HS-5 (cell line): ENCODE measurements around the gene ADIPOR2.
"Not testable (repeated sequence)": the region's sequence is repeated elsewhere in the genome, so short reads cannot be mapped to it uniquely, and the experiment has no call there.

Source experiments
- DNase-seq: peaks from one replicate; pipeline ENCODE4 v3.0.0-alpha.2; 2012; ENCODE audit warnings: low read depth

The ADIPOR2 gene

DNA sequence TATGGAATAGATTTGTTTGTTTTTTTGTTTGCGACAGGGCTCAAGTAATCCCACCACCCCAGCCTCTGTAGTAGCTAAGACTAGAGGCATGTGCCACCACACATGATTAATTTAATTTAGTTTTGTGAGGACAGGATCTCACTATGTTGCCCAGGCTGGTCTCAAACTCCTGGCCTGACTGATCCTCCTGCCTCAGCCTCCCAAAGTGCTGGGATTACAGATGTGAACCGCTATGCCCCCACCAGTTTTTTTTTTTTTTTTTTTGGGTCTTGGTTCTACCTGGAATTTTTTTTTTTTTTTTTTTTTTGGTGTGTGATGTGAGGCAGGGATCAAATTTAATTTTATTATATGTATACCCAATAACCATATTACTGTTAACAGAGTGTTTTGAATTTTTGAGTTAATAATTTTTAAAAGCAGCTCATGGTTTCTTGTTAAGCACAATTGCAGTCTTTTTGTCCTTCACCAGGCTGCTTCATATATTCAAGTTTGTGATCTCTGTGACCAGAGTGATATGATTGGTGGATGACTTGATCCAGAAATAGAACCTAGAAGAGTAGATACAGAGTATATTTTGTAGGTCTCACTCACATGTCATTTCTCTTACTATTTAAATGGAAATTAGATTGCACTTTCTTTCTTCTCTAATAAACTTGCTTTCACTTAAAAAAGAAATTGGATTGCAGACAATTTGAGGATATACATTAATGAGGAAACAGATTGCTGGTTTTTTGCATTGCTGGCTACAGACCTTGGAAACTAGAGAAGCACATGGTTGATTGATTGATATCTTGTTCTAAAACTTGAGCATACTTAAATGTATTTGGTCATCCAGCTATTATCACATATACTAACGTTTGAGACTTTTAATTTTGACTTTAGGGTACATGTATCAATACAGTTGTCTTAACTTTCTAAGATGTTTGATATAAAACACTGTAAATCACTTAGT is 13.2 kb downstream of the ADIPOR2 start:
- DNase-seq: no peak

- no peak for DNase-seq
Measured at GRCh38 chr12:1705774-1706631, 15.1 kb downstream of the ADIPOR2 start.

DNA sequence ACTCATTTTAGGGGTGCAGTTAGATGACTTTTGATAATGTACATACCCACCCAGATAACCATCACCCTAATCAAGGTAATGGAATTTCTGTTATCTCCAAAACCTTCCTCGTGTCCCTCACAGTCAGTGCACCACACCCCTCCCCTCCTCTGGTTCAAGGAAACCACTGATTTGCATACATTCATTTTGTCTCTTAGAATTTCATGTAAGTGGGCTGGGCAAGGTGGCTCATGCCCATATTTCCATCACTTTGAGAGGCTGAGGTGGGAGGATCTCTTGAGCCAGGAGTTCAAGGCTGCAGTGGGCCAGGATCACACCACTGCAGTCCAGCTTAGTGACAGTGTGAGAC is 15.7 kb downstream of the ADIPOR2 start:
- DNase-seq: no peak

- DNase-seq: no peak
Measured at GRCh38 chr12:1707051-1707450, 16.2 kb downstream of the ADIPOR2 start.

DNA sequence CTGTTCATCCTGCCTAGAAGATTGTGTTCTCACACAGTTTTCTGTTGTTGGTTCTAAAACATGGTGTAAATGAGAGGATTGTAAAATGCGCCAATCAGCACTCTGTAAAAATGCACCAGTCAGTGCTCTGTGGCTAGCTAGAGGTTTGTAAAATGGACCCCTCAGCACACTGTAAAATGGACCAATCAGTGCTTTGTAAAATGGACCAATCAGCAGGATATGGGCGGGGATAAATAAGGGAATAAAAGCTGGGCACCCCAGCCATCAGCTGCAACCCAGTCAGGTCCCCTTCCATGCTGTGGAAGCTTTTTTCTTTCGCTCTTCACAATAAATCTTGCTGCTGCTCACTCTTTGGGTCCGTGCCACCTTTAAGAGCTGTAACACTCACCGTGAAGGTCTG is 19.1 kb downstream of the ADIPOR2 start:
- DNase-seq: not testable (repeated sequence)

GRCh38 chr12:1710870-1711269 is 20.0 kb downstream of the ADIPOR2 start:
- DNase-seq: not testable (repeated sequence)

DNA sequence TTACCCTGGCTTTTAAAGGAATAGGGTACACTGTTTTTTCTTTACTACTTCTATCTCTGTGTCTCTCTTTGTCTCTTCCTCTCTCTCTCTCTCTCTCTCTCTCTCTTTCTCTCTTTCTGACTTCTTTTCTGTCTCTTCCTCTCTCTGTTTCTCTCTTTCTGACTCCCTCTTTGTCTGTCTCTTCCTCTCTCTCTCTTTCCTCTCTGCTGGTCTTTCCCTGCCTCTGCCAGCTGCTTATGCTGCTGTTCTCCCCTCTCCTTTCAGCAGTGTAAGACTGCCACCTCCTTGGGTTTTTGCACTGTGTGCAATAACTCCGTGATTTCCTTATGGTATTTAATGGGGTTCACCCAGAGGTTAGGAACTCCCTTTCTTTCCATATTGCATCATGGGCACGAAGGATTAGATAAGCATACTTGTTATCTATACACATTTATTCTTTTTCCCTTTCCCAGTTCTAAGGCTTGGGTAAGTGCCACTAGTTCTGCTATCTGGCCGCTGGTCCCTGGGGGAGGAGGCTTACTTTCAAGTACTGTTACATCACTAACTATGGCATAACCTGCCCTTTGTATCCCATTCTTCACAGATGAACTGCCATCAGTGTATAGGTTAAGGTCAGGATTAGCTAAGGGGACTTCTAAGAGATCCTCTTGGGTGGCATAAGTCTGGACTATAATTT is 20.8 kb downstream of the ADIPOR2 start:
- not testable (repeated sequence) for DNase-seq

DNA sequence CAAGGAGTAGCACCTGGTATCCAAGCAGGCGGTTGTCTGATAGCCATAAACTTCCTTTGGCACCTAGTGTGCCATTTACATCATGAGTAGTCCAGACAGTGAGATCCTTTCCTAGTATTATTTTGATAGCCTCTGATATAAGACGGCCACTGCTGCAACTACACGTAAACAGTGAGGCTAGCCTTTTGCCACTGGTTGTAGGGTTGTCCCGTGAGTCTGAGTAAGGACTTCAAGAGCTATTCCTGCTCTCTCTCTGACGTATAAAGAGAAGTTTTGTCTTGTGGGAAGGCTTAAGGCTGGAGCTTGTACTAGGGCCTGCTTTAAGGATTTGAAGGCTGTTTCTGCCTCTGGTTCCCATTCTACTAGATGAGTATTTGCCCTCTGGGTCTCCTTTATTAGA is 21.4 kb downstream of the ADIPOR2 start:
- DNase-seq: not testable (repeated sequence)

GRCh38 chr12:1712852-1713251 is 22.0 kb downstream of the ADIPOR2 start:
- not testable (repeated sequence) for DNase-seq

DNA sequence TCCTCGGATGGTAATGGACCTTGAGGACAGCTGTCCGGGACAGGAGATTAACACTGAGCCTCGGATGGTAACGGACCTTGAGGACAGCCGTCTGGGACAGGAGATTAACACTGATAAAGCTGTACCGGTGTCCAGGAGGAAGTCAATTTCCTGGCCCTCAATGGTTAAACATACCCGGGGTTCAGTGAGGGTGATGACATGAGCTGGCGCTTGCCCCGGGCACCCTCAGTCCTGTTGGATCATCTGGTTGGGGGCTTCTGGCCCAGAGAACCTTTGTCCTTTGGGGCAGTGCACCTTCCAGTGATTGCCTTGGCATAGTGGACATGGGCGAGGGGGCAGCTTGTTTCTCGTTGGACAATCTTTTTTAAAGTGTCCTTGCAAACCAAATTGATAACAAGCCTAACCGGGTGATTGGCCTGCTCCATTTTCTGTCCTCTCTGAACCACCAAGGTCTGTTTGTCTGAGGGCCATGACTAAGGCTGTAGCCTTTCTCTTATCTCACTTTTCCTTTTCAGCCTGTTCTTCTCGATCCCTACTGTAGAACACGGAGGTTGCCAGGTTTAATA is 23.0 kb downstream of the ADIPOR2 start:
- DNase-seq: not testable (repeated sequence)

DNA sequence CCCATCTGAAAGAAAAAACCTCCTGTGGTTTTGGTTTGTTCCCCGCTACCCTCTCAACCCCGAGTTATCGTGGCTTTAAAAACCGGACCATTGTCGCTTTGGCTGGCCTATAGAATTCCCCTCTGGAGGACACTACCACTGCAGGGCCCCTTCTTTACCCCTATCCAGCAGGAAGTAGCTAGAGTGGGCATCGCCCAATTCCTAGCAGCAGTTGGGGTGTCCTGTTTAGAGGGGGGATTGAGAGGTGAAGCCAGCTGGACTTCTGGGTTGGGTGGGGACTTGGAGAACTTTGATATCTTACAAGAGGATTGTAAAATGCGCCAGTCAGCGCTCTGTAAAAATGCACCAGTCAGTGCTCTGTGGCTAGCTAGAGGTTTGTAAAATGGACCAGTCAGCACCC is 24.6 kb downstream of the ADIPOR2 start:
- DNase-seq: not testable (repeated sequence)

DNA sequence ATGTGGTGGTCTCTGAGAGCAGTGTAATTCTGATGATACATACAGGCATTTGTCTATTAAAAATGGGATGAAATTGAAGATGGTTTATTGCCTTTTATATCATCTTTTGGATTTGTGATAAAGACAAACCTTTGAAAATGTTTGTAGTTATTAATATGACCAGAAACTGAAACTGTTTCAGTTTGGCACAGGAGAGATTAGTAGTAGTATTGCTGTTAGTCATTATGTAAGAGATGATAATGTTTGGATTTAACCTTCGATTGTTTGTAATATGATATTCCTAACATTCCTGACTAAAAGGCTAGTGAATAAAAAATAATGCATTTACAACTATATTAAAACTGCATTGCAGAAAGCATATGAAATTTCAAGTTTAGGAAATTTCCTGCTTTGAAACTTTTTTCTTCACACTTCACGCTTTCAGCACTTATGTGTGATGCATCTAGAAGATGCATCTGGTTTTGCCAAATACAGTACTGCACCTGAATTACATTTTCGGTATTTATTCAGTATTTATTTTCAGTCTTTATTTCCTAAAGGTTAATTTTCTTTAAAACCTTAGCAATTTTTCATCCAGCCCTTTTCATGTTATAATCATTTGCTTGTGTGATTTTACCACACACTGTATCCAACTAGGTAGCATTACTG is 25.5 kb downstream of the ADIPOR2 start:
- DNase-seq: no peak

GRCh38 chr12:1716911-1717310 is 26.0 kb downstream of the ADIPOR2 start:
- no peak for DNase-seq

- no peak for DNase-seq
Measured at GRCh38 chr12:1719139-1719538, 28.3 kb downstream of the ADIPOR2 start.

GRCh38 chr12:1720494-1720893 is 29.6 kb downstream of the ADIPOR2 start:
- no peak for DNase-seq

DNA sequence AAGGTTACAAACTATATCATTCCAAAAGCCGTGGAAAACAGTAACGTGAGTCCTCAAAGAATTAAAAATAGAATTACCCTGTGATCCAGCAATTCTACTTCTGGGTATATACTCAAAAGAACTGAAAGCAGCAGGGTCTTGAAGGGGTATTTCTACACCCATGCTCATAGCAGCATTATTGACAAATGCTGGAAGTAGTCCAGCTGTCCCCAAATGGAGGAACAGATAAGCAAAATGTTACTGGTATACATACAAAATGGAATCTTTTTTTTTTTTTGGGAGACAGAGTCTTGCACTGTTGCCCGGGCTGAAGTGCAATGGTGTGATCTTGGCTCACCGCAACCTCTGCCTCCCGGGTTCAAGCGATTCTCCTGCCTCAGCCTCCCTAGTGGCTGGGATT is 32.9 kb downstream of the ADIPOR2 start:
- no peak for DNase-seq

- DNase-seq: no peak
Measured at GRCh38 chr12:1724250-1724649, 33.4 kb downstream of the ADIPOR2 start.

DNA sequence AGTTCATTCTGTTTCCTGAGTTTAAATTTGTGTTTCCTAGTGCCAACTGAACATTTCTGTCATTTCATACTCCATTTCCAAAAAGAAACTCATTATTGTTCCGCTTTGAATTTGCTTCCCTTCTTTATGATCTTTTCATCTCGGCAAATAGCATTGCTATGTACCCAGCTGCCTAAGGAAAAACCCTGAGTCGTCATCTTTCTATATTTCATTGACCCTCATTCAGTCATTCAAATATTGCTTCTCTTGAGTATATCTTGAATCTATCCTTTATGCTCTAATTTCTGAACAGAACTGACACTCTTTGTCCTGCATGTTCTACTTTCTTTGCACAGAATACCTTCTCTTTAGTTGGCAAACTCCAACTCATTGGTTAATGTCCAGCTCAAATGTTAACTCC is 35.9 kb downstream of the ADIPOR2 start:
- DNase-seq: no peak

- no peak for DNase-seq
Measured at GRCh38 chr12:1728824-1729223, 38.0 kb downstream of the ADIPOR2 start.

DNA sequence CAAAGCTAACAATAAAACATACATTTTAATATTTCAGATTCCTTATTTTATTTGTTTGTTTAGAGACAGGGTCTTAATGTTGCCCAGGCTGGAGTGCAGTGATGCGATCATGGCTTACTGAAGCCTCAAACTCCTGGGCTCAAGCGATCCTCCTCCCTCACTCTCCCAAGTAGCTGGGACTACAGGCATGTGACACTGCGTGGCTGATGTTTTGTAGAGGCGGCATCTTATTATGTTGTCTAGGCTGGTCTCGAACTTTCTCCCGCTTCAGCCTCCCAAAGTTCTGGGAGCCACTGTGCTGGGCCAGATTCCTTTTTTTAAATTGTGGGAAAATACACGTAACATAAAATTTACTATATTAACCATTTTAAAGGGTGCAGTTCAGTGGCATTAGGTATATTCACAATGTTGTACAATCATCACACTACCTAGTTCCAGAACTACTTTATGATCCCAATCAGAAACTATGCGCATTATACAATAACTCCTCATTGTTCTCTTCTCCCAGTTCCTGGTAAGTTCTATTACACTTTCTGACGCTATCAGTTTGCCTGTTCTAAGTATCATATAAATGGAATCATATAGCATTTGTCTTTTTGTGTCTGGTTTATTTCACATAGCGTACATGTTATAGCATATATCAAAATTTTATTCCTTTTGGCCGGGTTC is 40.3 kb downstream of the ADIPOR2 start:
- DNase-seq: no peak

DNA sequence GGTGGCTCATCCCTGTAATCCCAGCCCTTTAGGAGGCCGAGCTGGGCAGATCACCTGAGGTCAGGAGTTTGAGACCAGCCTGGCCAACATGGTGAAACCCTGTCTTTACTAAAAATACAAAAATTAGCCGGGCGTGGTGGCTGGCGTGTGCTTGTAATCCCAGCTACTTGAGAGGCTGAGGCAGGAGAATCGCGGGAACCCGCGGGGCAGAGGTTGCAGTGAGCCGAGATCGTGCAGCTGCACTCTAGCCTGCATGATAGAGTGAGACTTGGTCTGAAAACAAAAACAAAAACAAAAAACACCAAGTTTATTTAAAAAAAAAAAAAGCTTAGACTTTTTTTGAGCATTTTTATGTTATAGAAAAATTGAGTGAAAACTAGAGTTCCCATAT is 40.8 kb downstream of the ADIPOR2 start:
- not testable (repeated sequence) for DNase-seq
